ENCODE measurements around the gene EPB41L2. TPM values are rescaled to one million over a fixed set of nuclear protein-coding genes. Genes with fewer than 3 reads are reported as not detected.

EPB41L2 gene
- total RNA-seq, 4 donors from 2014 or later, result 60.1 to 87.2 (median 67.4) TPM

DNA sequence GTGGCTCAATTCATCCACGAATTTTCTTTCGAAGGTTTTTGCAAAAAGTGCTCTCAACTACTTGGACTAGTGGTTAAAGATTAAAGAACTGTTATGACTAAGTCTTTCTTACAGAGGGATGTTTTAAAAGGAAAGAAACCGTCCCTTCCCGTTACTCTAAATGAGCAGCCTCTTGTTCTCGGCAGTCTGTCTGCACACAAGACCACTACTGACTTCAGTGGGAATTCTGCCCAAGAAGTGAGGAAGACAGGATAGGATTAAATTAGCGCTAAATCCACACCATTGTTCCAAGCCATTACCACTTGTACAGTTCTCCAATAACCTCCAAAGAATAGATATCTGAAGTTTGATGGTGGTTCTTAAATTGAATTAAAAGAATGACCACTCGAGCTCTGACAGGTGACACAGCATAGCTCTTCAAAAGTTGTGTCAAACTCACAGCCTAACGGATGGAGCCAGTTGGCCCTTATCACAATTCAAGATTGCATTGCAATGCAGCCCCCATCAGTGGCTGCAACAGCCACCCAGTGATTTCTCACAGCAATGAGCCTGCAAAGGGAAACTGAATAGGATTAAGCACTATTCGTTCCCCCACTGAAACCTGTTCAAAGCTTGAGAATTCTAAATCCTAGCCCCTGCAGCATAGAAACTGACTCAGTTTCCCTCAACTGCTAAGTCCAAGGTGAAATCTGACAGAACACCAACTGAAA lies 1.8 kb downstream of the EPB41L2 start:
- intact Hi-C loops (cut with DNase I), result loop anchor here (5.0 to 10.0 kb wide), 4 partner anchors 59 to 174 kb away; partner anchors contain the start of gene AKAP7
- H3K27ac ChIP-seq (replicated peaks in 1 of 4), result peak overlapping the region; percentile 81 to 92 (median 86)
- WGBS, result 50% methylated on average over 9 of the region's 9 CpGs

DNA sequence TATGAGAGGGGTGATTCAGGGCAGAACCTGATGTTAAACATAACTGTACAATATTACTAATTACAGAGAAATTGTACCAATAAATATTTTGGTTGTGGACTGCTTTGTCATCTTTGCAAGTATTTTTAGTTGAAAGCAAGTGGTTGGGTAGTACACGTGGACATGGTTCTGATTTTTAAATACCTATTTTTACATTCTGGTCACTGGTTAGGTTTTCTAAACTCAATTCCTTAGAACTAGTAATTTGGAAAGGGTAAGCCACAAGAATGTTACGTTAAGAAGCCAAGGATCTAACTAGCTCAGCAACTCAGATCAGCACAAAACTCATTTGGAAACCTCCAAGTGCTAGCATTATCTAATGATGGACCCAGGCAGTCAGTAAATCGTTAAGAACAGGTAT lies 2.7 kb downstream of the EPB41L2 start:
- TF ChIP-seq POLR2A (IDR thresholded peaks at IDR 0.05; ENCODE audit: low read depth) (no peak), EP300 (IDR thresholded peaks at IDR 0.05) (no peak), POLR2AphosphoS5 (IDR thresholded peaks at IDR 0.05) (no peak)
- TF ChIP-seq, protein P1, sequence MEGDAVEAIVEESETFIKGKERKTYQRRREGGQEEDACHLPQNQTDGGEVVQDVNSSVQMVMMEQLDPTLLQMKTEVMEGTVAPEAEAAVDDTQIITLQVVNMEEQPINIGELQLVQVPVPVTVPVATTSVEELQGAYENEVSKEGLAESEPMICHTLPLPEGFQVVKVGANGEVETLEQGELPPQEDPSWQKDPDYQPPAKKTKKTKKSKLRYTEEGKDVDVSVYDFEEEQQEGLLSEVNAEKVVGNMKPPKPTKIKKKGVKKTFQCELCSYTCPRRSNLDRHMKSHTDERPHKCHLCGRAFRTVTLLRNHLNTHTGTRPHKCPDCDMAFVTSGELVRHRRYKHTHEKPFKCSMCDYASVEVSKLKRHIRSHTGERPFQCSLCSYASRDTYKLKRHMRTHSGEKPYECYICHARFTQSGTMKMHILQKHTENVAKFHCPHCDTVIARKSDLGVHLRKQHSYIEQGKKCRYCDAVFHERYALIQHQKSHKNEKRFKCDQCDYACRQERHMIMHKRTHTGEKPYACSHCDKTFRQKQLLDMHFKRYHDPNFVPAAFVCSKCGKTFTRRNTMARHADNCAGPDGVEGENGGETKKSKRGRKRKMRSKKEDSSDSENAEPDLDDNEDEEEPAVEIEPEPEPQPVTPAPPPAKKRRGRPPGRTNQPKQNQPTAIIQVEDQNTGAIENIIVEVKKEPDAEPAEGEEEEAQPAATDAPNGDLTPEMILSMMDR (IDR thresholded peaks at IDR 0.05), result no peak
- H3K27me3 ChIP-seq, result no peaks in the 10 kb centered on the region
- no peak overlapping the region for H3K4me3 ChIP-seq
- H3K4me1 ChIP-seq, result peaks cover 7 to 33% (median 22%) of the 10 kb centered on the region in 4 donors
- peak overlapping the region in 2 of 4 donors; percentile 86 to 92 for H3K27ac ChIP-seq (replicated peaks in 1 of 4)
- DNase-seq (ENCODE audit: extremely low spot score), result no peak
- 61% methylated on average over 3 of the region's 3 CpGs for WGBS
- intact Hi-C loops (cut with DNase I), result loop anchor here (5.0 to 10.0 kb wide), 4 partner anchors 58 to 173 kb away; partner anchors contain the start of gene AKAP7
- peaks cover 0 to 12% (median 8%) of the 10 kb centered on the region in 4 donors for H3K9me3 ChIP-seq
- H3K36me3 ChIP-seq, result no peaks in the 10 kb centered on the region

More for the DNA sequence above, 1.8 kb downstream of the EPB41L2 start:
- TF ChIP-seq, protein P1 (IDR thresholded peaks at IDR 0.05), result no peak
- TF ChIP-seq EP300 (IDR thresholded peaks at IDR 0.05), result no peak
- no peak for TF ChIP-seq POLR2A (IDR thresholded peaks at IDR 0.05; ENCODE audit: low read depth)
- TF ChIP-seq POLR2AphosphoS5 (IDR thresholded peaks at IDR 0.05), result no peak
- H3K4me3 ChIP-seq, result peak overlapping the region; percentile 91 to 98 (median 98)
- DNase-seq (ENCODE audit: extremely low spot score), result no peak
- H3K4me1 ChIP-seq, result peaks cover 7 to 33% (median 22%) of the 10 kb centered on the region in 4 donors
- no peaks in the 10 kb centered on the region for H3K27me3 ChIP-seq
- no peaks in the 10 kb centered on the region for H3K36me3 ChIP-seq
- peaks cover 0 to 3% (median under 1%) of the 10 kb centered on the region in 4 donors for H3K9me3 ChIP-seq

DNA sequence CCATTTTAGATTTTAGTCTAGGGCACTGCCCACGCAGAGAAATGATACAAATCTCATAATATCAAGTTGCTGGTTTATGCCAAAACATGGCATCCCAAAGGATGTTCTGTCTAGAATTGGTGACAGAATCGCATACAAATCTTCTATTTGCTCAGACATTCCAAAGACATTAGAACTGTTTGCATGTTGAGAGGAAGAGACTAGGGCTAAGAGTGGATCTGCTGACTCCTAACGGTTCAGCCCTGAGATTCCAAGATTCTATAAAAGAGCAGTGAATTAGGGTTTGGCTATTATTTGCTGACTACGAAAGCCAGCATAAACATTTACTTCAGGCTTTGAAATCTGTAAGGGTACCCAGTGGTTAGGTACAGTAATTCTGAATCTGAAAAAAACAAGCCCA lies 3.6 kb downstream of the EPB41L2 start:
- H3K27me3 ChIP-seq, result no peaks in the 10 kb centered on the region
- WGBS, result 79% methylated on average over 4 of the region's 4 CpGs
- H3K27ac ChIP-seq (replicated peaks in 1 of 4), result no peak overlapping the region
- H3K4me1 ChIP-seq, result peaks cover 7 to 33% (median 22%) of the 10 kb centered on the region in 4 donors
- TF ChIP-seq POLR2AphosphoS5 (IDR thresholded peaks at IDR 0.05), result no peak
- TF ChIP-seq EP300 (IDR thresholded peaks at IDR 0.05), result no peak
- TF ChIP-seq POLR2A (IDR thresholded peaks at IDR 0.05; ENCODE audit: low read depth), result no peak
- TF ChIP-seq, protein P1 (IDR thresholded peaks at IDR 0.05), result no peak
- DNase-seq (ENCODE audit: extremely low spot score), result no peak
- H3K36me3 ChIP-seq, result no peaks in the 10 kb centered on the region
- peaks cover 0 to 20% (median 17%) of the 10 kb centered on the region in 4 donors for H3K9me3 ChIP-seq
- intact Hi-C loops (cut with DNase I), result no loop called here
- no peak overlapping the region for H3K4me3 ChIP-seq

DNA sequence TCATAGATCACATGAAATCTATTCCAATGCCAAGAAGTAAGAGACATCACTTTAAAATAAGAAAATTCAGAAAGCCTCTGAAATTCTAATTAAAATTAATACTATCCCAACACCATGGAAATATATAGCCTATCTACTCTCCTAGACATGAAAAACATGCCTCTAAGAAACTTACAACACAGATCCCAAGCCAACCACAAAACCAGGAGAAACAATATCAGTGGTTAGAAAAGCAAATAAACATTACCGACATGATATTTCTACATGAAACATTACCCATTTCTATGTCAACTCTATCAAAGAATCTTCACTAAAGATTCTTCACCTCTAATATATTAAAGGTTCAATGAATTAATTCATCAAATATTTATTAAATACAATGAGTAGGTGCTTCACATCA lies 4.8 kb downstream of the EPB41L2 start:
- Histone ChIP-seq H3K36me3 (no peaks in the 10 kb centered on the region), H3K27ac (replicated peaks in 1 of 4) (no peak overlapping the region), H3K4me3 (no peak overlapping the region), H3K27me3 (no peaks in the 10 kb centered on the region), H3K9me3 (peaks cover 0 to 32% (median 28%) of the 10 kb centered on the region in 4 donors), H3K4me1 (peaks cover 0 to 23% (median 14%) of the 10 kb centered on the region in 4 donors)
- WGBS, result 70% methylated on average over 1 of the region's 1 CpG
- DNase-seq (ENCODE audit: extremely low spot score), result no peak
- intact Hi-C loops (cut with DNase I), result no loop called here
- TF ChIP-seq, protein P1 (IDR thresholded peaks at IDR 0.05), result no peak
- TF ChIP-seq POLR2AphosphoS5 (IDR thresholded peaks at IDR 0.05), result no peak
- TF ChIP-seq POLR2A (IDR thresholded peaks at IDR 0.05; ENCODE audit: low read depth), result no peak
- TF ChIP-seq EP300 (IDR thresholded peaks at IDR 0.05), result no peak

Measured in esophagus muscularis mucosa (tissue), 4 donors.